HG02571 (cell line): ENCODE measurements around the gene IFIT1.
"Not testable (repeated sequence)": the region's sequence is repeated elsewhere in the genome, so short reads cannot be mapped to it uniquely, and the experiment has no call there.

ENCODE experiments used
- ATAC-seq: cut with Tn5 transposase; IDR thresholded peaks from one replicate; pipeline ENCODE4 v1.9.1; 2021; ENCODE audit warnings: mild to moderate bottlenecking, moderate library complexity; ENCODE audit not compliant: unreplicated experiment

IFIT1 gene

DNA sequence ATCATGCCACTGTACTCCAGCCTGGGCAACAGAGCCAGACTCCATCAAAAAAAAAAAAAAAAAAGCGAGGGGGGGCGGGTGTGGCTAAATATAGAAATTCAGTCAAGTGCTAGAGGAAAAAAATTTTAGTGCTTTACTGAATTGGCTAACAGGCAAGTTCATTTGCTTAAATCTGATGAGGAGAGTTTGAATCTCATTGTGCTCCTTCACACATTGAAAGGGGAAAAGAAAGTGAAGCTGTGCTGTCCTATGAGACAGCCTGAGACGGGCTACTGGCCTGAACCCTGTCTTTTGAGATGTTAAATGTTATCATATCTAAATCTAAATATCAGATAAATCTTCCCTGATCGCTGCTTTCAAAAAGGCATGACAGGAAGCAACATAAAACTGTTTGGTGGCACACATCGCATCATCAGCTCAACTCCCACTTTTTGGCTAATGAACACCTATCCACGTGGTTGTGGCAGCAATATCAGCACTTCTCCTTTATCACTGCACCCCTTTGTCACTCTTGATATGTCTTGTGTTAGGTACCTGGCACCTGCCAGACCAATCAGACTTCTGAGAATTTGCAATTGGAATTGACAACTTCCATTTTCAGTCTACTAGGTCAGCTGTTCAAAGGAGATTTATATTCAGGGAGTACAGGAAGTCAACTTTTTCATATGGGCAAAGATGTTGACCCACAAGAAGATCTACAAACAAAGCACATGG, 28.5 kb upstream of the IFIT1 start:
- no peak for ATAC-seq

DNA sequence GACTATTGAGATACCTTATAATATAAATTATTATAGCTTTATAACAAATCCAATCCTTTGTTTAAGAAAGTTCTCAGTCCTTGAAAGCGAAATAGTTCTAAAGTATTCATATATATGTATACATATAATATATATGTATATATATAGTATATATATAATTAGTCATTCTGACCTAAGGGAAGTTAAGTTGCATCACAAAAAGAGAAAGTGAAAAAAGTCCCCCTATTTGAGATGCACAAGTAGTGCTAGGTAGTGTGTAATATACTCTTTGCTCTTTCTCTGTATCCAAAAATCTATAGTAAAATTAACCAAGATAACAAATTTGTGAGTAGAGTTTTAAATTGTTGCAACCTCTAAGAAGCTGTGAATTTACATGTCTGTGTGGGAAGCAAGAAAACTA, 27.9 kb upstream of the IFIT1 start:
- no peak for ATAC-seq

DNA sequence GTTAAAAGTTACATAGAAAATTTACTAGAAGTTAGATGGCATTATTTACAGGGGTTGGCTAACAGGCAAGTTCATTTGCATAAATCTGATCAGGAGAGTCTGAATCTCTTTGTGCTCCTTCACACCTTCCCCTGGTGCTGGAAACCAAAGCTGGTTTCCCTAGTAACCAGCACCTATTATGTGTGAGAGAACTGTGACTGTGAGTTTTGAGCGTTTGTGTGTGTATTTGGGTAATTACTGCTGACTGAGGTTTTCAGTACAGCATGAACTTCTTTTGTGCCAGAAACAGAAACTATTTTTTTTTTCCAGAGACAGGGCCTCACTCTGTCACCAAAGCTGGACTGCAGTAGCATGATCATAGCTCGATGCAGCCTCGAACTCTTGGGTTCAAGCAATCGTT, 24.9 kb upstream of the IFIT1 start:
- peak; percentile 59 for ATAC-seq

DNA sequence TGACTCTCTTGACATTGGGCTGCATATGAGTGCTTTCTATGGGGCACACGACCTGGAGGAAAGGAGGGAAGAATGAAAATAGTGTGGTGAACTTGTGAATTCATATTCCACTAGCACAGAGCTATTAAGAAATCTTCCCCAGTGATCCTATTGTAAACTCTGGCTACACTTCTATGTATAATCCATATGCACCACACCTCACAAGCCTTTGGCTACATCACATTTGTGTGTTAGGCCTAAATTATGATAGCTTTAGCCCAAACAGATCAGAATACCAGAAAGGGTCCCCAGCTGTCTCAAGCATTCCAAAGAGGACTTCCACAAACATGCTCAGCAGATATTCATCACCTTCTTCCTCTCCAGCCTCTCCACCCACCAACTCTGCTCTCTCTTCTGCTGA, 24.3 kb upstream of the IFIT1 start:
- no peak for ATAC-seq

DNA sequence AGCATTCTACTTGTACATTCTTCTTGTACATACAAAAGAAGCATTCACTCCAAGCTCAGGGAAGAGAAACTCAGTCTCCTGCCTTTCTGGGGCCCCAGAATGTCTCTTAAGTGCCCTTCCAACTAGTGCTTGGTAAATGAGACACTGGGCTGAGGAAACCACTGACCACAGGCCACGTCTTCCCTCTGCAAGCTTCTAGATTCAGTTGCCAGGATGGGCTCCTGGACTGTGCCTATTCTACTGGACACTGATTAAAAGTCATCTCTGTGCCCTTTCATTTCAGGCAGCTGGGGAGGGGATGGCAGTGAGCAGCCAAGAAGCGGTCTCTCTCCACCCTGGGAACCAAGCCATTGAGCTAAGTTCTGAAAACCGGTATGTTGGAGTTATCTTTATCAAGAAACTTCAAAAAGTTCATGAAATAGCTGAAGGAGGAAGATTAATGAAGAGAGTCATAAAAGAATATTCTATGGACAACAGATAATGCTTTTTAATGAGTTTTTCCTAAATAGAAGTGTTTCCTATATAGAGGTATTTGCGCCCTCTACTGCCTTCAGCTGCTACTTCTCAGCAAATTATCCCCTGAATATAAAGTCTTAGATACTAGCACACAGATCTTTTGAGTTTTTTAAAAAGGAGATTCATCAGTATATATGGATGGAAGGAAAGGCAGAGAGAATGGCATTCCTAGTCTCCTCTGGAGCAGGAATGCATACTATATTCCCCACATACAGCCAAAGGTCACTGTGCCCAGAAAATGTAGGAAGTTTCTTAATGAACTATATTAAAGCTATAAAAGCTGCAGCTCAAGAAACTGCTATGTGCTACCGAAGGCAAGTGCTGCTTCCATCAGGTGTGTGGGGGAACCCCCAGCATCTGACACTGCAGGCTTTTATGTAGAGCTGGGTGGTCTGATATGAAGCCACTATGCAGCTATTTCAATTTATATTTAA, 23.0 kb upstream of the IFIT1 start:
- ATAC-seq, result no peak

DNA sequence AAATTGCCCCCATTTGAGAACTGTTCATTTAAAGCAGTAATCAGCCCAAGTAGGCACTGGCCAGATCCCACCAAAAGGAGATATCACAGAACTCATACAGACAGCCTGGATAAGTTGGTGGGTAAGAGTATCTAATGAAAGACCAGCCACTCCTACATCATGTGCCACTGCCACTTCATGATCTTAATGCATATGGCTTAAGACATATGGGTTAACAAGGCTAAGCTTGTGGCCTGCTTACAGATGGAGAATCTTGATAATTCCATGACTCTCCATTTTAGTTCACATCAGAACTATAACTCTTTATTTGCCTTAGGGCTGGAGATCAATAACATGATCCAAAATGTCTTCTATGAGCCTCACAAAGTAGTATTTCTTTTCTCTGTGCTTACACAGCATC, 21.3 kb upstream of the IFIT1 start:
- ATAC-seq, result no peak

DNA sequence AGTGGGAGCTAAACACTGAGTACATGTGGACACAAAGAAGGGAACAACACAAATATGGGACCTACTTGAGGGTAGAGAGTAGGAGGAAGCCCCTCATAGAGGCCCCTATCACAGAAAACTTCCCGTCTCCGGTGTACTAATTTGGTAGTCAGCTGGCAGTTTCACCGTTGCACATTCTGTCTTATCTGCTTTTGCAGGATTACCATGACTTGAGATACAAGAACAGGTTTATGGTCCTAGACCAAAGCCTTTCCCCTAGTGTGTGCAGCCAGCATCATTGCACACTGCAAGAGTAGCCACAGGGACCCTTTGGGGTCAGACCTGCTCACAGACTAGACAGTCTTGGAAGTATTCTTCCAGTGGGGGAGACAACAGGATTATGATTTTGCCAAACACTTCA, 20.4 kb upstream of the IFIT1 start:
- ATAC-seq, result no peak

DNA sequence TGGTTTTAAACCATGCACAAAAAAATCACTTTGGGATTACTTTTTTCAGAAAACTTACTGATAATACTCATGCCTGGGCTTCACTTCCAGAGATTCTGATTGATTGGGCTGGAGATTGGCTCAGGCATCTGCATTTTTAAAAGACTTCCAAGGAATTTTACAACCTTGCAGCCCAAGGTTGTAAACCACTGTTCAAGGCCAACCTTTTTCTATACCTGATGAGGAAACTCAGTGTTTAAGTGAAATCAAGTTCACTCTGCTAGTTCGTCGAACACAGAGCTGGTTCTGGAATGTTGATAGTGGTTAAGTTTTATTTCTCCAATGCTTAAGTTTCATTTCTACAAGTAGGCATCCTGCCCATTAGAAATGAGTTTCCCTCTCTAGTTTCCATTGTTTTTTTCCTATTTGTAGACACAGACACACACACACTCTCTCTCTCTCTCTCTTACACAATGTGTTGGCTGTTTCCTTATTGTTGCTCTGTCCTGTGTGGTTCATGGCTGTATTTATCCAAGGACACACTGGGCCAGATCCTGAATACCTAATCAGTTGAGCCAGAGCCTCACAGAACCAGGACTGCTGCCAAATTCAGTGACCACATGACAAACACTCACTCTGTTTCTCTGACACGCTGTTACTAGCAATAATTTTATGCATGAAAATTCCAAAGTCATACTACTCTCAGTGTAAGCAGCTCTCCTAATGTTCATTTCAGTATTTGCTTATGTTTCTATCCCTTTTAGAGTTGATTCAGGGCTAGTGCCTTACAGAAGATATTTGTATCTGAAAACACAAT, 18.3 kb upstream of the IFIT1 start:
- no peak for ATAC-seq

DNA sequence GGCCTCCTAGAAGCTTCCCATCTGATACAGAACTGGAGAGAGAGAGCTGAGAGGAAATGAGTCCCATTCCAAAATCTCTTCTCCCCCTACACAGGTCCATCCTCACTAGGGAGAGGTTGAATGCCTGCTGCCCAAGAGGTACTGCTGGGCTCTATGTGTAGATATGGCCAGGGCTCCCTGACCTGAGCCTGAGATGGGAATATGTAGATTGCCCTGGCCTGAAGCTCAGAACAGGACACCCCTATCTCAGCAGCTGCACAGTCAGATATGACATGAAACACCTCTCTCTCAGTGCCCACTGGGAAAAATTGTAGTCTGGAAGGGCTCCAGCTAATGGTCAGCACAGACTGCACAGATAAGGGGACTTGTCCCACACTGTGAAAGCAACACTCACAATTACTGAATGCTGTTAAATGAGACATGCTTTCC, 17.7 kb upstream of the IFIT1 start:
- no peak for ATAC-seq

DNA sequence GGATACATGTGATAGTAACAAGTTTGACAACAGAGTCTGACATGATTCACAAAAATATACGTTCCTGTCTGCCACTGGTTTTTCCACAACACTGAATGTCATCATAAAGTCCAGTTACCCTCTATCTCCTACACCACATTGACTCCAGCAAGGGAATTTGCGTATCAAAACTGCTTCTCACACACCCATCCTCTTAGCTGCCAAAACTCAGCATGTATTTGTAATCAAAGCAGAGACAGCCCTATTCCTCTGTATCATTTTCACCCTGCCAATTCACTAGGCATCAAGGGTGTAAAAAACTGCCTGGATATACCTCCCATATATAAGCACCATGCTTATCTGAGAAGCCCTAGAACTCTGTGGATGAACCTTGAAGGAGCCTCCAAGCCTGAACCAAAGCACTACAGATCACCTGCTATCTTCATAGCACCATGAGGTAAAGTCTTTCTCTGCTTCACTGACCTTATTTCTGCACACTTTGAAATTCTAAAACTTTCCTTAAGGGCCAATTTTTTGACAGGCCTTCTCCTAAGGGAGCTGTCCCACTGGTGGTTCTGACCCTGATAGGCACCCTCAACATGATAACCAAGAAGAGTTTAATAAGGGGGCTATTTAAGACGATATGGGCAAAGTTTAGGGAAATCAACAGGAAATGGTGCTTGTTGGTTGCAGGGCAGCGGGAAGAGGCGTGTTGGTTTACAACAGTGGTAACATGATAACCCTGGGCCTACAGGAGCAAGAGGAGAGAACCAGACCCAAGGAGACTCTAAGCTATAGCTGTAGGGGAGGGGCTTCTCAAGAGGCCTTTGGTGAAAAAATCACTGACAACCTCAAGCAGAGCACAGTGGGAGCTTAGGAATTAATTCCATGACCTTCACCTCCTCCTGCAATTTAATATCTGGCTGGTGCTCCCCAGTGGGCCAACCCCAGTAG, 14.5 kb upstream of the IFIT1 start, which contains the start of gene IFIT1B:
IFIT1B (plus strand) TSS at position 352 of the 933 bp plus-strand sequence; CDS start at position 432, 80 bp downstream.
- no peak for ATAC-seq

DNA sequence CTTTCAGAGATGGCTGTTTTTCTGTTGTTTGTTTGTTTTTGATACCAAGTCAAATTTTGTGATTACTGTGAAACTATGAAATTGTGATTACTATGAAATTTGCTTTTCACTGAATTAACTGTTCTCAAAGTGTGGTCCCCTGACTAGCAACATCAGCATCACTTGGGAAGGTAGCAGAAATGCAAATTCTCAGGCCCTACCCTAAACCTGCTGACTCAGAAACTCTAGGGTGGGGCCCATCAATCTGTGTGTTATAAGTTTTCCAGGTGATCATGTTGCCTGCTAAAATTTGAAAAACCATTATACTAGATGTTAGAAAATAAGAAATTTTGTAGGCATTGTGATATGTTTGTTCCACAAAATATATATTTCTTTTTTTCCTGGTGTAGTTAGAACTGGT, 13.3 kb upstream of the IFIT1 start:
- ATAC-seq, result no peak

DNA sequence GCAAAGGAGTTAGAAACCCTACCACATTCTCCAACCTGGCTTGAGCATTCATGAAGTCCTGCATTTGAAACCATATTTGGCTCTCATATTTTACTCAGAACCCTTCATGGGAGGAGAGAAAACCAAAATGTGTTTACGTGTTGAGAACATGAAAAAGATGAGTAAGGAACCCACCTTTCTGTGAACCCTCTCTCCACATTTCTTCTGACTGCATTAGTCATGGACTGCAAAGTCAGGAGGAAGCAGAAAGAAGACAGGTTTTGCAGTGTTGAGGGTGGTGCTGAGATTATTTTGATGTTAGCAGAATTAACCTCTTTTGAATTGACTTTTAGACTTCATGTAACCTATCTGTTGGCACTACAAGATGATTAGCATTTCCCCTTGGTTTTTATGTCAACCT, 9.7 kb upstream of the IFIT1 start:
- no peak for ATAC-seq

DNA sequence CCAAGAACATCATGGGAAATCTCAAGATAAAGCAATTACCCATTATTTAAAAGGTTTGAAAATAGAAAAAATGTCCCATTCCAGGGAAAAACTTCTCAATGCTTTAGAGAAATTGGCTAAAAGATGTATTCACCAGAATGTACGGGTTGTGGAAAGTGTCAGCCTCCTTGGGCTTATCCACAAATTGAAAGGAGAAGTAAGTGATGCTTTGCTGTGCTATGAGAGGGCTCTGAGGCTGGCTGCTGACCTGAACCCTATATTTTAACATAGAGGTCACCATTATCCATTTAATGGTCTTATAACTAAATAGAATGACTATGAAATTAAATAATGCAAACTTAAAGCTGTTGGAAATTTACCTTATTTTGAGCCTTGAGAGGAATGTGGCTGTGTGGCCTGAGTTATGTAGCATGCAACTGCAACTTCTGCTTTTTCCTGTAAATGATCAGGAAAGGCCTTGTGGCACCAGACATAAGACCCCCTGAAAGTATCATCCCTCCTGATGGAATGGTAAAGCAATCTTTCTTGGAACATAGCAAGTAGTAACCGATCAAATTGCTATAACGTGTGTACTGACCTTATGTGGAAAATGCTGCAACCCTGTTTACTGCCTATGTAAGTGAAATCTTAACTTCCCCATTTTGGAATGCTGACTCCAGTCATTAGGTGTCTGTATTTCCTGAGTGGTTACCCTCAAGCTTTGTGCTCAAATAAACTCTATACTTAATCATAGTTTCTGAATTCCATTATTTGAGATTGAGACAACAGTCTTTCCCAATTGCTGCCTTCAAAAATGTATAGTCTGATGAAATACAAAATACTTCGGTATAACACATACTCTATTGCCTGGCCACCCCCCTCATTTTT, 7.7 kb upstream of the IFIT1 start:
- no peak for ATAC-seq

DNA sequence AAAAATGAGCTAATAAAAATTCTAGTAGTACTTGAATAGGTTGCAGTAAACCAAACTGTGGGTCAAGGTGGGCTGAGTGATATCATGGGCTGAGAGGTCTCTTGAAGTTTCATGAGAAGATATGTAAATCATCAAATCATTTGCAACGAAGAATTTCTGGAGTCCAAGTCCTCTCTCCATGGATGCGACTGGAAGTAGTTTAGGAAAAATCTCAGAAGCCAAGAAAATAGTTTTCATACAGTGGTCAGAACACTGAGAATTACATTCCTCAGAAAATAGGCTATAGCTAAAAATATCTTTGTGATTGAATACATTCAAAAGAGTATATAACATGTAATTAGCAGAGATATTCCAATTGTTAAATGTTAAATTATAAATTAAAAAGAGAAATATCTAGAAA, 3.6 kb upstream of the IFIT1 start:
- no peak for ATAC-seq

DNA sequence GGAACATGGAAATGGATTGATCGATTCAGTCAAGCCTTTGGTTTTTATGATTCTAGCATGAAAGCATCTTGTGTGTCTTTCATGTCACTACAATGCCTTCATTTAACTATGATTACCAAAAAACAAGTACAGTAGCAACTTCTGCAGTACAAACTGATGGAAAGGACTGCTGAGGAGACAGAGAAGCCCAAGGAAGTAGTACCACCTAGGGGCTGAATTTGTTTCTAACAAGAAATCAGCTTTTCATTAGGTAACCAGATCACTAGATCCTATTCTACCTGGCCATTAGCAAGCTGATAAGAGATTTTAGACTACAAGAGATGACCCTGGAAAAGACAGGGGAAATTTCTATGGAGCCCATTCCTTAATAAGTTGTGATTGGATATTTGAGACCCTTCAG, 3.2 kb upstream of the IFIT1 start:
- no peak for ATAC-seq

DNA sequence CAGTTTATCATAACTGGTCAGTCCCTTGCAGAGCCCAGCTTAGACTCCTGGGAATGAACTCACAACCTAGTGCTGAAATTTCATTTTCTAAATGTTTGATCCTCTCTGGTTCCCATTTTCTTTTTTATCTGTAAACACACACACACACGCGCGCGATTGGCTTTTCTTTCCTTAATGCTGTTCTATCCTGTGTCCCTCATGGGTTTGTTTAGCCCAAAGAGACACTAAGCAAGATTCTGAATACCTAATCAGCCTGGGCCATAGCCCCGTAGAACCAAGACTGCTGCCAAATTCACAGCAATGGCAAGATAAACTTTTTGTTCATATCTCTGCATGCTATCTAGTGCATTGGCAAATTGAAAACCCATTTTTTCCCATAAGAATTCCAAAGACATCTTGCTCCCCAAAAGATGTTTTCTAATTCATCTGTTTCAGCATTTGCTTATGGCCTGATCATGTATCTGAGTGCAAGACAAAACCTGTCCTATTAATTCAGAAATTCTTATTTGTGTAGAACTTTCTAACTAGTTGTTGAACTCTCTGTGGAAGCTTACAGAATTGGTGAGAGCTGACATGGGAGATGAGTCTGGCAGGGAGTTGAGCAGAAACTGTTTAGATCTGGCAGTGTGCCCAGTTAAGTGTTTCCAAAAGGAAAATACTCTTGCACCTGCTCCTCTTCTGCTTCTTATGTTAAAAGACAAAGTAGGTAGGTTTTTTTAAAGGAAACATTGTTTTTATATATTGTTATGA, 1.8 kb upstream of the IFIT1 start:
- no peak for ATAC-seq

DNA sequence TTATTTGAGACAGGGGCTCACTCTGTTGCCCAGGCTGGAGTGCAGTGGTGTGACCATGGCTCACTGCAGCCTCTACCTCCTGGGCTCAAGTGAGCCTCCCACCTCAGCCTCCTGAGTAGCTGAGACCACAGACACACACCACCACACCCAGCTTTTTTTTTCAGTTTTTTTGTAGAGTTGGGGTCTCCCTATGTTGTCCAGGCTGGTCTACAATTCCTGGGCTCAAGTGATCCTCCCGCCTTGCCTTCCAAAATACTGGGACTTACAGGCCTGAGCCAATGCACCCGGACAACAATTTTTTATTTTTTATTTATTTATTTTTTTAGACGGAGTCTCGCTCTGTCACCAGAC, 1.2 kb upstream of the IFIT1 start:
- ATAC-seq, result not testable (repeated sequence)

DNA sequence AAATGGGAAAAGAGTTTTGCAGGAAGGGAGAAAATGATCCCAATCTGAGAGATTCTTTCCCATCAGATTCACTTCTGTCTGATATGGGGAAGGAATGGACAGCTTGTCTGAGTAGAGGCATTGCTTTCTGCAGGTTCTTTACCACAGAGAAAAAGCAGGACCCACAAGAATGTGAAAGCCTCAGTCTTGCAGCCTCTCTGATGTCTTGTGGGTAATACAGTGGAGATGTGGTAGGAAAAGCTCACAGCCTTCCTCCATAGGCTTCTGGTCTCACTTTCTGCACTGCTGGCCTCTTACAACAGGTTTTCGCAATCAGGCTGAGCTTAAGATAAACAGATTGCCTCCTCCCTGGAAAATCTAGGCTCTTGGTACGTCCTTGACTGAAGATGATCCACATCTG, 551 bp downstream of the IFIT1 start:
- ATAC-seq, result no peak

DNA sequence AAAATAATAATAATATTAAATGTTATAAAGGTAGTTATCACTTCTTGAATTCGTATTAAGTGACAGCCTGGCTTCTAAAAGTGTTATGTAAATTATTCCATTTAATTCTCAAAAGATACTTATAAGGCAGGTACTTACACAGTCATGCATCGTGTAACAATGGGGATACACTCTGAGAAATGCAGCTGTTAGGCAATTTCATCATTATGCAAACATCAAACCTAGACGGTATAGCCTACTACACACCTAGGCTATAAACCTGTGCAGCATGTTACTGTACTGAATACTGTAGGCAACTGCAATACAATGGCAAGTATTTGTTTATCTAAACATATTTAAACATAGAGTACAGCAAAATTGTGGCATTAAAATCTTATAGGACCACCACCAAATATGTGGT, 1.5 kb downstream of the IFIT1 start:
- ATAC-seq, result no peak
